GM12878 (cell line): ENCODE data around the gene SGMS1. TPM values are rescaled to one million over a fixed set of nuclear protein-coding genes. Genes with fewer than 3 reads are reported as not detected.

Experiments used
- ATAC-seq: fragments of 200-7000 bp; cut with Tn5 transposase; 3 replicates; pipeline ENCODE4 v1.9.1; 2020; ENCODE audit warnings: mild to moderate bottlenecking, moderate library complexity
- BruUV-seq: library from RNA; stranded (reverse); fragments of 400-500 nt; replicated peaks from 2 replicates; lab custom pipeline; 2021; lab: Mats Ljungman, UMichigan
- CTCF ChIA-PET: fragments of 300-600 bp; sonication (Branson Sonifier 250); formaldehyde crosslinking; extraction: SDS; loops from one replicate; lab custom pipeline; 2021; ENCODE audit warnings: inconsistent platforms; lab: Yijun Ruan, JAX
- POLR2A ChIA-PET: fragments of 350-600 bp; formaldehyde crosslinking; extraction: SDS; loops from one replicate; lab custom pipeline; 2021; ENCODE audit warnings: inconsistent platforms; lab: Charles Lee
- RAD21 ChIA-PET: fragments of 300-600 bp; sonication (Branson Sonifier 250); formaldehyde crosslinking; loops from one replicate; lab custom pipeline; 2023; ENCODE audit warnings: antibody characterized with exemption; ENCODE audit not compliant: unreplicated experiment; lab: Charles Lee
- SMC1A ChIA-PET: fragments of 300-600 bp; sonication (Branson Sonifier 250); formaldehyde crosslinking; loops from one replicate; lab custom pipeline; 2023; ENCODE audit not compliant: unreplicated experiment, uncharacterized antibody; lab: Charles Lee
- DNase-seq: peaks from one replicate; pipeline ENCODE4 v3.0.0-alpha.2; 2011; ENCODE audit warnings: low read depth, low spot score
- FAIRE-seq: peaks from 3 replicates; lab custom pipeline; 2011; peaks lifted over from hg19 to GRCh38; lab: Jason Lieb, UNC
- H2AFZ ChIP-seq: 2 replicates; pipeline ENCODE4 v1.6.0; 2011; ENCODE audit warnings: low read depth, low read length, control low read depth; ENCODE audit not compliant: control insufficient read depth
- H3K27ac ChIP-seq: 2 replicates; pipeline ENCODE4 v1.5.1; 2011; ENCODE audit warnings: control low read depth; ENCODE audit not compliant: control insufficient read depth, insufficient read depth
- H3K27me3 ChIP-seq, 2 experiments: replicated peaks in 1 of 2; 2 replicates each; pipeline versions ENCODE4 v1.6.0 to v1.6.1; 2011; ENCODE audit warnings: low read length in 1 of 2; ENCODE audit not compliant: control insufficient read depth in 2 of 2, insufficient read depth in 2 of 2
- H3K36me3 ChIP-seq, 2 experiments: 2 replicates each; pipeline ENCODE4 v1.5.1; 2011; ENCODE audit warnings: low read length in 1 of 2; ENCODE audit not compliant: control insufficient read depth in 2 of 2, insufficient read depth in 2 of 2
- H3K4me1 ChIP-seq: 2 replicates; pipeline ENCODE4 v1.6.1; 2011; ENCODE audit warnings: mild to moderate bottlenecking, low read length, moderate library complexity, mixed read lengths; ENCODE audit not compliant: control insufficient read depth, insufficient read depth
- H3K4me2 ChIP-seq: 2 replicates; pipeline ENCODE4 v1.6.0; 2011; ENCODE audit warnings: control low read depth; ENCODE audit not compliant: control insufficient read depth, insufficient read depth
- H3K4me3 ChIP-seq: fragments of 200-600 bp; sonication (generic); 2 replicates; pipeline ENCODE4 v1.5.1; 2016
- H3K79me2 ChIP-seq: 2 replicates; pipeline ENCODE4 v1.6.0; 2011; ENCODE audit warnings: low read length; ENCODE audit not compliant: control insufficient read depth, insufficient read depth
- H3K9ac ChIP-seq: 2 replicates; pipeline ENCODE4 v1.8.0; 2011; ENCODE audit warnings: low read length, control low read depth, mixed read lengths; ENCODE audit not compliant: control insufficient read depth, insufficient read depth
- H3K9me3 ChIP-seq: replicated peaks from 3 replicates; pipeline ENCODE4 v1.5.1; 2011; ENCODE audit warnings: mild to moderate bottlenecking, low read length; ENCODE audit not compliant: control insufficient read depth, insufficient read depth
- H4K20me1 ChIP-seq: 2 replicates; pipeline ENCODE4 v1.6.0; 2011; ENCODE audit not compliant: control insufficient read depth, insufficient read depth
- CREM ChIP-seq: IDR thresholded peaks from 2 replicates; pipeline ENCODE4 v1.6.1; 2014; ENCODE audit warnings: antibody characterized with exemption, low read depth
- NFXL1 ChIP-seq: fragments of 450-650 bp; IDR thresholded peaks from 2 replicates; pipeline ENCODE4 v1.6.1; 2017; ENCODE audit warnings: antibody characterized with exemption, mild to moderate bottlenecking, borderline replicate concordance
- SUPT20H ChIP-seq: IDR thresholded peaks from 2 replicates; pipeline ENCODE4 v1.6.1; 2011; ENCODE audit warnings: low read depth, mild to moderate bottlenecking, low read length, moderate library complexity, borderline replicate concordance; ENCODE audit not compliant: control insufficient read depth
- ZBED1 ChIP-seq: IDR thresholded peaks from 2 replicates; pipeline ENCODE4 v1.6.1; 2016; ENCODE audit warnings: borderline replicate concordance
- ZZZ3 ChIP-seq: IDR thresholded peaks from 2 replicates; pipeline ENCODE4 v1.6.1; 2011; ENCODE audit warnings: low read depth; ENCODE audit not compliant: control insufficient read depth, insufficient read length
- WGBS: methylation state at CpG from one replicate; pipeline ENCODE4 v1.1.6; 2016; ENCODE audit warnings: low lambda C conversion rate; ENCODE audit not compliant: insufficient replicate concordance, insufficient coverage; ENCODE audit errors: missing lambda C conversion rate; 5-methylcytosine and 5-hydroxymethylcytosine counted together
- in situ Hi-C: fragments of 300-500 bp; cut with MboI; formaldehyde crosslinking; loops from 9 replicates; pipeline ENCODE4 v1.14.3; 2018; ENCODE audit warnings: mixed read lengths
- intact Hi-C: fragments of 100-400 bp; cut with micrococcal nuclease; formaldehyde crosslinking; loops from one replicate; pipeline ENCODE4 v1.14.2; 2022; ENCODE audit not compliant: unreplicated experiment
- polyA plus RNA-seq, 11 experiments: library from polyadenylated mRNA; depleted of rRNA in 4 of 11; unstranded in 6 of 11; stranded (reverse) in 5 of 11; fragments of >200 nt; fragmentation: Nextera tagmentation in 4 of 11; fragmentation: Illumina TruSeq in 1 of 11; extraction: Ambion mirVana in 4 of 11; extraction: Trizol in 1 of 11; gene quantifications; 1 replicate in 1 of 11; 2 replicates in 10 of 11; pipeline versions ENCODE4 v1.2.1 to v1.2.3, GENCODE V29; 2011 to 2016; ENCODE audit warnings: inconsistent platforms in 2 of 11, missing spikeins in 2 of 11, low read depth in 1 of 11
- total RNA-seq, 4 experiments: library from RNA; depleted of rRNA in 3 of 4; stranded (reverse); fragments of >200 nt in 3 of 4; fragmentation: Illumina TruSeq in 1 of 4; extraction: Trizol in 1 of 4; gene quantifications; 2 replicates each; pipeline versions ENCODE4 v1.2.1 to v1.2.3, GENCODE V29; 2013 to 2021
- TF ChIP-seq, protein P1 (sequence below): fragments of 450-650 bp; IDR thresholded peaks from 2 replicates; pipeline ENCODE4 v1.6.1; 2017; ENCODE audit warnings: mild to moderate bottlenecking, moderate library complexity
- TF ChIP-seq, protein P2 (sequence below): IDR thresholded peaks from 2 replicates; pipeline ENCODE4 v1.6.1; 2011; ENCODE audit warnings: low read depth, mild to moderate bottlenecking, low read length, moderate library complexity, borderline replicate concordance; ENCODE audit errors: extremely low read depth

Gene SGMS1
- total and polyA plus RNA-seq, 10 of the 15 experiments (the other 5 are each of a cell fraction or from before 2014, with no cell fraction given) = 1.4 to 14.5 (median 4.9) TPM

DNA sequence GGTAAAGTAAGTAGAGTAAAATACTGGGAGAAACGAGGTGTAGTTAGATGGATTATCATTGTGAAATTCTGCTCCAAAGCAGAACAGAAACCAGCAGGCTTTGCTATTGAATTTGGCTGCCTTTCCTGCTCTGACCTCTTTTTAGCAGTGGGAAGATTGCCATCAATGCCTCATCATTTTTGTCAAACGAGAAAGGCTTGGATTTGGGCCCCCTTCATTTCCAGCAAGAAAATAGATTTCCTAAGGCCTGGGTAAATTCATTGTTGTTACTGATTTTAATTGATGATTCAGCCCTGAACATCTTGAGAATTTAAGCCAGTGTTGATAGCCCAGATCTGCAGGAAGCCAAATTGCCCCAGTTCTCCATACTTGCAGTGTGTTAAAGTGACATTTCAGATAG, 337.2 kb downstream of the SGMS1 start:
- in situ Hi-C loops = no loop called here
- Histone ChIP-seq H3K36me3 (no peaks in the 10 kb centered on the region), H3K9me3 (no peaks in the 10 kb centered on the region), H4K20me1 (no peaks in the 10 kb centered on the region), H3K4me2 (no peak overlapping the region), H3K27ac (no peak overlapping the region), H3K27me3 (no peaks in the 10 kb centered on the region; a peak in 1 of 4 replicates), H3K79me2 (no peaks in the 10 kb centered on the region), H2AFZ (no peak overlapping the region), H3K4me1 (no peaks in the 10 kb centered on the region), H3K9ac (no peak overlapping the region), H3K4me3 (no peak overlapping the region)
- DNase-seq = no peak
- intact Hi-C loops = no loop called here
- ChIA-PET SMC1A (interaction anchor here (4.5 kb wide), 1 partner anchor 11 kb away, joined by 13 read pairs; no protein-coding TSS in a partner anchor), POLR2A (no interaction called here), CTCF (interaction anchor here (2.2 kb wide), 1 partner anchor 10 kb away, joined by 5 read pairs; no protein-coding TSS in a partner anchor), RAD21 (interaction anchor here (1.1 kb wide), 1 partner anchor 11 kb away, joined by 3 read pairs; no protein-coding TSS in a partner anchor)
- no TSS peak for BruUV-seq
- TF ChIP-seq, protein P1, sequence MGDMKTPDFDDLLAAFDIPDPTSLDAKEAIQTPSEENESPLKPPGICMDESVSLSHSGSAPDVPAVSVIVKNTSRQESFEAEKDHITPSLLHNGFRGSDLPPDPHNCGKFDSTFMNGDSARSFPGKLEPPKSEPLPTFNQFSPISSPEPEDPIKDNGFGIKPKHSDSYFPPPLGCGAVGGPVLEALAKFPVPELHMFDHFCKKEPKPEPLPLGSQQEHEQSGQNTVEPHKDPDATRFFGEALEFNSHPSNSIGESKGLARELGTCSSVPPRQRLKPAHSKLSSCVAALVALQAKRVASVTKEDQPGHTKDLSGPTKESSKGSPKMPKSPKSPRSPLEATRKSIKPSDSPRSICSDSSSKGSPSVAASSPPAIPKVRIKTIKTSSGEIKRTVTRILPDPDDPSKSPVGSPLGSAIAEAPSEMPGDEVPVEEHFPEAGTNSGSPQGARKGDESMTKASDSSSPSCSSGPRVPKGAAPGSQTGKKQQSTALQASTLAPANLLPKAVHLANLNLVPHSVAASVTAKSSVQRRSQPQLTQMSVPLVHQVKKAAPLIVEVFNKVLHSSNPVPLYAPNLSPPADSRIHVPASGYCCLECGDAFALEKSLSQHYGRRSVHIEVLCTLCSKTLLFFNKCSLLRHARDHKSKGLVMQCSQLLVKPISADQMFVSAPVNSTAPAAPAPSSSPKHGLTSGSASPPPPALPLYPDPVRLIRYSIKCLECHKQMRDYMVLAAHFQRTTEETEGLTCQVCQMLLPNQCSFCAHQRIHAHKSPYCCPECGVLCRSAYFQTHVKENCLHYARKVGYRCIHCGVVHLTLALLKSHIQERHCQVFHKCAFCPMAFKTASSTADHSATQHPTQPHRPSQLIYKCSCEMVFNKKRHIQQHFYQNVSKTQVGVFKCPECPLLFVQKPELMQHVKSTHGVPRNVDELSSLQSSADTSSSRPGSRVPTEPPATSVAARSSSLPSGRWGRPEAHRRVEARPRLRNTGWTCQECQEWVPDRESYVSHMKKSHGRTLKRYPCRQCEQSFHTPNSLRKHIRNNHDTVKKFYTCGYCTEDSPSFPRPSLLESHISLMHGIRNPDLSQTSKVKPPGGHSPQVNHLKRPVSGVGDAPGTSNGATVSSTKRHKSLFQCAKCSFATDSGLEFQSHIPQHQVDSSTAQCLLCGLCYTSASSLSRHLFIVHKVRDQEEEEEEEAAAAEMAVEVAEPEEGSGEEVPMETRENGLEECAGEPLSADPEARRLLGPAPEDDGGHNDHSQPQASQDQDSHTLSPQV = no peak
- TF ChIP-seq ZBED1 (no peak), SUPT20H (no peak), ZZZ3 (no peak), NFXL1 (no peak), CREM (no peak)
- TF ChIP-seq, protein P2, sequence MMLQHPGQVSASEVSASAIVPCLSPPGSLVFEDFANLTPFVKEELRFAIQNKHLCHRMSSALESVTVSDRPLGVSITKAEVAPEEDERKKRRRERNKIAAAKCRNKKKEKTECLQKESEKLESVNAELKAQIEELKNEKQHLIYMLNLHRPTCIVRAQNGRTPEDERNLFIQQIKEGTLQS = no peak
- 13% methylated on average over 2 of the region's 2 CpGs for whole genome bisulfite sequencing
- FAIRE-seq = no peak
- no peak for ATAC-seq
